CD4-positive, alpha-beta T cell (primary cell): Measurements from ENCODE around the gene PCDHGA2. TPM values are rescaled to one million over a fixed set of nuclear protein-coding genes. Genes with fewer than 3 reads are reported as not detected.
"Not testable (repeated sequence)": the region's sequence is repeated elsewhere in the genome, so short reads cannot be mapped to it uniquely, and the experiment has no call there.

Experiments used
- ATAC-seq: fragments of 200-7000 bp; cut with Tn5 transposase; one replicate; pipeline ENCODE4 v1.10.0; 2022; ENCODE audit warnings: mild to moderate bottlenecking; ENCODE audit not compliant: poor library complexity
- CTCF ChIA-PET: fragments of 350-600 bp; sonication (Branson Sonifier 250); formaldehyde crosslinking; loops from one replicate; lab custom pipeline; 2021; ENCODE audit warnings: antibody characterized with exemption, inconsistent platforms; lab: Charles Lee
- POLR2A ChIA-PET: fragments of 350-600 bp; sonication (Branson Sonifier 250); formaldehyde crosslinking; loops from one replicate; lab custom pipeline; 2021; ENCODE audit warnings: antibody characterized with exemption, inconsistent platforms; lab: Charles Lee
- DNase-seq, 14 experiments: peaks; one replicate each; pipeline ENCODE4 v3.0.0-alpha.2; 2013 to 2020; ENCODE audit warnings: mixed read lengths in 2 of 14
- H3K27ac ChIP-seq, 2 donors: one replicate each; pipeline versions ENCODE4 v1.5.1 to v1.7.0; 2013; ENCODE audit warnings: low read length in 2 of 2, low read depth in 1 of 2, mild to moderate bottlenecking in 1 of 2
- H3K27me3 ChIP-seq, 2 experiments: 1 replicate in 1 of 2; 2 replicates in 1 of 2; pipeline versions ENCODE4 v1.6.1 to v1.7.0; 2013; ENCODE audit warnings: low read length in 2 of 2, control low read depth in 1 of 2, mild to moderate bottlenecking in 1 of 2, moderate library complexity in 1 of 2; ENCODE audit not compliant: insufficient read depth in 2 of 2, control insufficient read depth in 1 of 2
- H3K36me3 ChIP-seq: one replicate; pipeline ENCODE4 v1.6.1; 2013; ENCODE audit warnings: low read length, control low read depth; ENCODE audit not compliant: insufficient read depth
- H3K4me1 ChIP-seq: one replicate; pipeline ENCODE4 v1.6.1; 2013; ENCODE audit warnings: low read length, control low read depth; ENCODE audit not compliant: insufficient read depth
- H3K4me3 ChIP-seq: one replicate; pipeline ENCODE4 v1.5.1; 2013; ENCODE audit warnings: mild to moderate bottlenecking, low read length, moderate library complexity
- H3K9me3 ChIP-seq, 2 experiments: 1 replicate in 1 of 2; 2 replicates in 1 of 2; pipeline versions ENCODE4 v1.6.1 to v1.7.0; 2013; ENCODE audit warnings: low read length in 2 of 2, mild to moderate bottlenecking in 2 of 2, control low read depth in 1 of 2, moderate library complexity in 1 of 2; ENCODE audit not compliant: control insufficient read depth in 1 of 2, insufficient read depth in 1 of 2
- H3K27ac Mint-ChIP-seq: one replicate; pipeline ENCODE4 v1.8.0; 2020; ENCODE audit warnings: mixed read lengths
- H3K27me3 Mint-ChIP-seq: one replicate; pipeline ENCODE4 v1.8.0; 2021; ENCODE audit warnings: mixed read lengths
- H3K36me3 Mint-ChIP-seq: one replicate; pipeline ENCODE4 v1.8.0; 2021; ENCODE audit warnings: low read depth, mixed read lengths
- H3K4me1 Mint-ChIP-seq: one replicate; pipeline ENCODE4 v1.8.0; 2021; ENCODE audit warnings: low read depth, mixed read lengths
- H3K4me3 Mint-ChIP-seq: one replicate; pipeline ENCODE4 v1.8.0; 2020; ENCODE audit warnings: mild to moderate bottlenecking, mixed read lengths
- H3K9me3 Mint-ChIP-seq: one replicate; pipeline ENCODE4 v1.8.0; 2020; ENCODE audit warnings: mixed read lengths
- intact Hi-C, 2 experiments: fragments of 100-400 bp; cut with DNase I in 1 of 2; cut with micrococcal nuclease in 1 of 2; formaldehyde crosslinking; loops; one replicate each; pipeline versions ENCODE4 v1.15.1 to v1.9.0; 2023 to 2025; cut with DNase I, micrococcal nuclease
- total RNA-seq, 174 experiments: library from RNA in 2 of 174; stranded (reverse) in 2 of 174; gene quantifications; one replicate each; pipeline ENCODE4 v1.2.3 and lab custom pipeline; 2021 to 2026
- TF ChIP-seq, protein P1 (sequence below): fragments of 200-600 bp; IDR thresholded peaks from one replicate; pipeline ENCODE4 v1.8.0; 2022; ENCODE audit warnings: antibody characterized with exemption, mild to moderate bottlenecking

Gene PCDHGA2
- total RNA-seq, 2 experiments from 2014 or later, result not detected

DNA sequence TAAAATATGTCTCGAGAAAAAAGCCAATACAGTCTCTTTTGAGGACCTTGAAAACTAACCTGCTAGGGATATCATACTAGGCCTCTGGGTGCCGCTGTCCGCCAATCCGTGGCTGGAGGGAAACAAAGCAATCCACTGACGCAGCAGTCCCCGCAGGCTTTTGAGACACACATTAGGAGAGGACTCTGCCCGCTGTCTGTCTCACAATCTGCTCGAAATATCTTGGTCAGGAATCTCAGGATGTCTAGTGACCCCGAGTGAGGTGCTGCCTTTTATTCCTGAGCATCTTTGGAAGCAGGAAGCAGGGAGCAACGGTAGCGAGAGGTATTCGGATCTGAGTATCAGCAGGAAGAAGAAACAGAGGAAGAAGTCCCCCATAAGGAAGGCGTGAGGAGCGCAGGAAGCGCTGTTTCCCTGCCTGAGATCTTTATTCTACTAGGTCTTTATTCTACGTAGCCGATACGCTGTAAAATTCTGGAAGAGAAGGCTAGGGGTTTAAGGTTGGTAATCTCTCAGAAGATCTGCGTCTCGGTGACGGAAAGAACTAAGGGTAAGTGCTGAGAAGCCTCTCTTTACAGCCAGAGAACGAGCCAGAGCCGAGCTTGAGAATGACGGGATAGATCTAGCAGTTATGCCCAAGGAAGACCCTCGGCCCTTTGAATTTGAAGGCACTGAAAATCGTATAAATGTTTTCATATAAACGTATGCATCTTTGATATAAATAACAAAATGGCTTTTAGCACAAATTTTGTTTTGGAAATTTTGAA is 12.3 kb upstream of the PCDHGA2 start:
- H3K9me3 Mint-ChIP-seq, result peaks cover 8% of the 10 kb centered on the region
- Histone ChIP-seq H3K4me1 (peaks cover 8% of the 10 kb centered on the region), H3K36me3 (no peaks in the 10 kb centered on the region), H3K4me3 (peak overlapping the region; percentile 61), H3K27me3 (peaks cover 18 to 27% of the 10 kb centered on the region in 2 experiments), H3K9me3 (peaks cover 38 to 43% of the 10 kb centered on the region in 2 experiments), H3K27ac (peak overlapping the region in 1 of 2 donors; percentile 24)
- H3K27ac Mint-ChIP-seq, result peak overlapping the region; percentile 74
- intact Hi-C loops, result loop anchor here (1.0 to 10.0 kb wide), 5 partner anchors 89 to 769 kb away; partner anchors contain the start of genes PCDHGA10 (in 1 of the 2) and PCDHGB7 (in 1 of the 2)
- ChIA-PET CTCF (interaction anchor here (0.7 to 8.1 kb wide), 4 partner anchors 187 to 238 kb away, joined by 5 to 40 read pairs (median 5); no protein-coding TSS in a partner anchor), POLR2A (interaction anchor here (1.4 to 1.6 kb wide), 2 partner anchors 238 kb away, joined by 3 to 5 read pairs; no protein-coding TSS in a partner anchor)
- peaks cover 11% of the 10 kb centered on the region for H3K4me1 Mint-ChIP-seq
- DNase-seq (peak; percentile 51 to 83 (median 62)), ATAC-seq (peak; percentile 93)
- peaks cover 53% of the 10 kb centered on the region for H3K27me3 Mint-ChIP-seq
- TF ChIP-seq, protein P1, sequence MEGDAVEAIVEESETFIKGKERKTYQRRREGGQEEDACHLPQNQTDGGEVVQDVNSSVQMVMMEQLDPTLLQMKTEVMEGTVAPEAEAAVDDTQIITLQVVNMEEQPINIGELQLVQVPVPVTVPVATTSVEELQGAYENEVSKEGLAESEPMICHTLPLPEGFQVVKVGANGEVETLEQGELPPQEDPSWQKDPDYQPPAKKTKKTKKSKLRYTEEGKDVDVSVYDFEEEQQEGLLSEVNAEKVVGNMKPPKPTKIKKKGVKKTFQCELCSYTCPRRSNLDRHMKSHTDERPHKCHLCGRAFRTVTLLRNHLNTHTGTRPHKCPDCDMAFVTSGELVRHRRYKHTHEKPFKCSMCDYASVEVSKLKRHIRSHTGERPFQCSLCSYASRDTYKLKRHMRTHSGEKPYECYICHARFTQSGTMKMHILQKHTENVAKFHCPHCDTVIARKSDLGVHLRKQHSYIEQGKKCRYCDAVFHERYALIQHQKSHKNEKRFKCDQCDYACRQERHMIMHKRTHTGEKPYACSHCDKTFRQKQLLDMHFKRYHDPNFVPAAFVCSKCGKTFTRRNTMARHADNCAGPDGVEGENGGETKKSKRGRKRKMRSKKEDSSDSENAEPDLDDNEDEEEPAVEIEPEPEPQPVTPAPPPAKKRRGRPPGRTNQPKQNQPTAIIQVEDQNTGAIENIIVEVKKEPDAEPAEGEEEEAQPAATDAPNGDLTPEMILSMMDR, result peak; percentile 58
- peak overlapping the region; percentile 92 for H3K4me3 Mint-ChIP-seq
- peaks cover 53% of the 10 kb centered on the region for H3K36me3 Mint-ChIP-seq

DNA sequence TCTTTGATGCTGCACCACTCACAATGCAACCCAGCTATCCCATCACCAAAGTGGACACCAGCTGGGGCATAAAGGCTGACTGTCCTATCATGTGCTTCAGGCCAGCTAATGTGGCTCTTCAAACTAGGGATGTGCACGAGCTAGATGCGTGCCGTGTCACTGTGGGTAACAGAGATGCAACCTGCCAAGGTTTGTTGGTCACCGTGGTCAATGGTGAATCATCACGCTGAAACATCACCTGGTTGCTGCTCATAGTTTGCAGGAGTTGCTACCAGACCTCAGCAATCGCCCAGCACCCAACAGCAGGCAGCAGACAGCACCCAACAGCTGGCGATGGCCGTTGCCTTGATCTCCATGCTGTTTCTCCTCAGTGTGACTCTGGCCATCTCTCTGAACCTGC is 10.3 kb upstream of the PCDHGA2 start:
- Histone ChIP-seq H3K36me3 (no peaks in the 10 kb centered on the region), H3K27me3 (peaks cover 34 to 41% of the 10 kb centered on the region in 2 experiments), H3K4me1 (peaks cover 6% of the 10 kb centered on the region), H3K27ac (no peak overlapping the region), H3K9me3 (peaks cover 43 to 44% of the 10 kb centered on the region in 2 experiments), H3K4me3 (no peak overlapping the region)
- intact Hi-C loops, result loop anchor here (10.0 kb wide), 3 partner anchors 87 to 767 kb away; partner anchors contain the start of genes PCDHGA10 (in 1 of the 2) and PCDHGB7 (in 1 of the 2)
- TF ChIP-seq, protein P1, result no peak
- POLR2A ChIA-PET, result interaction anchor here (1.0 kb wide), 1 partner anchor 8 kb away, joined by 5 read pairs; the partner anchor contains the start of gene TAF7
- Mint-ChIP-seq H3K27me3 (peaks cover 69% of the 10 kb centered on the region), H3K27ac (no peak overlapping the region), H3K9me3 (peaks cover 6% of the 10 kb centered on the region), H3K36me3 (peaks cover 46% of the 10 kb centered on the region), H3K4me3 (no peak overlapping the region), H3K4me1 (peaks cover 11% of the 10 kb centered on the region)
- no peak for DNase-seq
- CTCF ChIA-PET, result interaction anchor here (8.1 kb wide), 1 partner anchor 236 kb away, joined by 40 read pairs; no protein-coding TSS in a partner anchor
- ATAC-seq, result no peak

DNA sequence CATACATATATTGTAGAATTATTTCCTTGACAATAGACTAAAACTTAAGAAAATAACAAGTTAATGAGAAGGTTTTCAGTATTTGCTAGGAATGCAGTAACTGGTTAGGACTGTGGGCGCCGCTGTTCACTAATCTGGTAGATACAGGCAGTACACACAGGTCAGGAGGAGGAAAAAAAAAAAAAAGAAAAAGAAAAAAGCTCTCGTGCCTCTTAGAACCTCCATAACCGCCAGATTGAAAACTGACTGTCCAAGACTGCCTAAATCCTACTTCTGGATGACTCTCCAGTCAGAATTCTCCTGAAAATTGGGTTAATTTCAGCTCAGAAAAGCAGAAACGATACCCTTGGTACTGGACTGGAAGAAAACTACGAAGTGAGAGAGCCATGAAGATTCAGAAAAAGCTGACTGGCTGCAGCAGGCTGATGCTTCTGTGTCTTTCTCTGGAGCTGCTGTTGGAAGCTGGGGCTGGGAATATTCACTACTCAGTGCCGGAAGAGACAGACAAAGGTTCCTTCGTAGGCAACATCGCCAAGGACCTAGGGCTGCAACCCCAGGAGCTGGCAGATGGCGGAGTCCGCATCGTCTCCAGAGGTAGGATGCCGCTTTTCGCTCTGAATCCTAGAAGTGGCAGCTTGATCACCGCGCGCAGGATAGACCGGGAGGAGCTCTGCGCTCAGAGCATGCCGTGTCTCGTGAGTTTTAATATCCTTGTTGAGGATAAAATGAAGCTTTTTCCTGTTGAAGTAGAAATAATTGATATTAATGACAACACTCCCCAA is 8.1 kb upstream of the PCDHGA2 start, which contains the start of gene PCDHGA1:
TSS of gene PCDHGA1 (plus strand) at position 216 of the 782 bp plus-strand sequence.
- POLR2A ChIA-PET, result interaction anchor here (1.8 kb wide), 1 partner anchor 10 kb away, joined by 18 read pairs; the partner anchor contains the start of gene TAF7
- DNase-seq, result peak in 7 of 14 experiments; percentile 13 to 53 (median 31)
- H3K4me3 Mint-ChIP-seq, result peak within 1 kb of the TSS; percentile 62

DNA sequence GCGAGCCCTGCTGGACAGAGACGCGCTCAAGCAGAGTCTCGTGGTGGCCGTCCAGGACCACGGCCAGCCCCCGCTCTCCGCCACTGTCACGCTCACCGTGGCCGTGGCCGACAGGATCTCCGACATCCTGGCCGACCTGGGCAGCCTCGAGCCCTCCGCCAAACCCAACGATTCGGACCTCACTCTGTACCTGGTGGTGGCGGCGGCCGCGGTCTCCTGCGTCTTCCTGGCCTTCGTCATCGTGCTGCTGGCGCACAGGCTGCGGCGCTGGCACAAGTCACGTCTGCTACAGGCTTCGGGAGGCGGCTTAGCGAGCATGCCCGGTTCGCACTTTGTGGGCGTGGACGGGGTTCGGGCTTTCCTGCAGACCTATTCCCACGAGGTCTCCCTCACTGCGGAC is 6.0 kb upstream of the PCDHGA2 start:
- CTCF ChIA-PET, H3K4me3 ChIP-seq, H3K36me3 ChIP-seq, H3K27ac Mint-ChIP-seq, ATAC-seq, intact Hi-C loops, H3K4me3 Mint-ChIP-seq, H3K27ac ChIP-seq, POLR2A ChIA-PET, DNase-seq, H3K4me1 ChIP-seq, H3K4me1 Mint-ChIP-seq: not testable (repeated sequence)
- Mint-ChIP-seq H3K9me3 (peaks cover 27% of the 10 kb centered on the region), H3K36me3 (peaks cover 49% of the 10 kb centered on the region), H3K27me3 (peaks cover 96% of the 10 kb centered on the region)
- Histone ChIP-seq H3K9me3 (peaks cover 38 to 61% of the 10 kb centered on the region in 2 experiments), H3K27me3 (peaks cover 50 to 65% of the 10 kb centered on the region in 2 experiments)

More for the DNA sequence above, 8.1 kb upstream of the PCDHGA2 start, which contains the start of gene PCDHGA1:
- intact Hi-C loops, result no loop called here
- peak; percentile 60 for ATAC-seq
- Mint-ChIP-seq H3K27ac (no peak within 1 kb of the TSS), H3K9me3 (peaks cover 14% of the 10 kb centered on the region), H3K4me1 (peaks cover 11% of the 10 kb centered on the region), H3K27me3 (peaks cover 92% of the 10 kb centered on the region), H3K36me3 (peaks cover 46% of the 10 kb centered on the region)
- TF ChIP-seq, protein P1, result no peak
- Histone ChIP-seq H3K9me3 (peaks cover 45 to 50% of the 10 kb centered on the region in 2 experiments), H3K4me1 (peaks cover 6% of the 10 kb centered on the region), H3K4me3 (peak within 1 kb of the TSS; percentile 28), H3K36me3 (no peaks in the 10 kb centered on the region), H3K27ac (no peak within 1 kb of the TSS), H3K27me3 (peaks cover 50 to 52% of the 10 kb centered on the region in 2 experiments)
- CTCF ChIA-PET, result interaction anchor here (0.5 to 8.1 kb wide), 9 partner anchors 8 to 577 kb away, joined by 3 to 40 read pairs (median 3); partner anchors contain the start of genes PCDHGA2, PCDHGB1, PCDHGB5 and TAF7
